Measurements from ENCODE around the gene EPB41L1.

EPB41L1 gene

GRCh38 chr20:36184816-36185776 lies 30.6 kb downstream of the EPB41L1 start:
- Mint-ChIP-seq H3K27me3 (no peaks in the 10 kb centered on the region), H3K9me3 (no peaks in the 10 kb centered on the region), H3K36me3 (no peaks in the 10 kb centered on the region), H3K4me1 (no peaks in the 10 kb centered on the region), H3K4me3 (no peak overlapping the region), H3K27ac (no peak overlapping the region)

- Mint-ChIP-seq H3K36me3 (no peaks in the 10 kb centered on the region), H3K4me1 (no peaks in the 10 kb centered on the region), H3K9me3 (no peaks in the 10 kb centered on the region), H3K27me3 (no peaks in the 10 kb centered on the region), H3K4me3 (no peak overlapping the region), H3K27ac (no peak overlapping the region)
Observed at GRCh38 chr20:36193977-36194712, 39.6 kb downstream of the EPB41L1 start.

- no peak overlapping the region for H3K4me3 Mint-ChIP-seq
- no peaks in the 10 kb centered on the region for H3K9me3 Mint-ChIP-seq
- no peaks in the 10 kb centered on the region for H3K36me3 Mint-ChIP-seq
- no peaks in the 10 kb centered on the region for H3K4me1 Mint-ChIP-seq
- H3K27me3 Mint-ChIP-seq, result no peaks in the 10 kb centered on the region
- H3K27ac Mint-ChIP-seq, result no peak overlapping the region
Observed at GRCh38 chr20:36196676-36197075, 42.1 kb downstream of the EPB41L1 start.

GRCh38 chr20:36197271-36197670 lies 42.7 kb downstream of the EPB41L1 start:
- Mint-ChIP-seq H3K9me3 (no peaks in the 10 kb centered on the region), H3K4me3 (no peak overlapping the region), H3K27ac (no peak overlapping the region), H3K27me3 (no peaks in the 10 kb centered on the region), H3K4me1 (no peaks in the 10 kb centered on the region), H3K36me3 (no peaks in the 10 kb centered on the region)

- no peaks in the 10 kb centered on the region for H3K36me3 Mint-ChIP-seq
- H3K9me3 Mint-ChIP-seq, result no peaks in the 10 kb centered on the region
- H3K4me1 Mint-ChIP-seq, result peaks cover 5% of the 10 kb centered on the region
- H3K4me3 Mint-ChIP-seq, result no peak overlapping the region
- H3K27me3 Mint-ChIP-seq, result no peaks in the 10 kb centered on the region
- H3K27ac Mint-ChIP-seq, result no peak overlapping the region
Observed at GRCh38 chr20:36199345-36200257, 45.1 kb downstream of the EPB41L1 start.

- peaks cover 5% of the 10 kb centered on the region for H3K4me1 Mint-ChIP-seq
- no peak overlapping the region for H3K27ac Mint-ChIP-seq
- no peak overlapping the region for H3K4me3 Mint-ChIP-seq
Observed at GRCh38 chr20:36200451-36200850, 45.9 kb downstream of the EPB41L1 start.

GRCh38 chr20:36201198-36201597 lies 46.7 kb downstream of the EPB41L1 start:
- Mint-ChIP-seq H3K4me1 (peaks cover 5% of the 10 kb centered on the region), H3K36me3 (no peaks in the 10 kb centered on the region), H3K9me3 (no peaks in the 10 kb centered on the region), H3K27ac (no peak overlapping the region), H3K4me3 (no peak overlapping the region), H3K27me3 (peaks cover 2% of the 10 kb centered on the region)

More at GRCh38 chr20:36200451-36200850, 45.9 kb downstream of the EPB41L1 start:
- no peaks in the 10 kb centered on the region for H3K36me3 Mint-ChIP-seq
- no peaks in the 10 kb centered on the region for H3K9me3 Mint-ChIP-seq
- H3K27me3 Mint-ChIP-seq, result peaks cover 2% of the 10 kb centered on the region

GRCh38 chr20:36202891-36203338 lies 48.4 kb downstream of the EPB41L1 start:
- Mint-ChIP-seq H3K4me3 (peak overlapping the region; percentile 67), H3K4me1 (peaks cover 5% of the 10 kb centered on the region), H3K27ac (no peak overlapping the region)

GRCh38 chr20:36203861-36204260 lies 49.3 kb downstream of the EPB41L1 start:
- Mint-ChIP-seq H3K27me3 (peaks cover 2% of the 10 kb centered on the region), H3K4me1 (peaks cover 5% of the 10 kb centered on the region), H3K27ac (no peak overlapping the region), H3K9me3 (no peaks in the 10 kb centered on the region), H3K4me3 (no peak overlapping the region), H3K36me3 (no peaks in the 10 kb centered on the region)

More at GRCh38 chr20:36202891-36203338, 48.4 kb downstream of the EPB41L1 start:
- H3K36me3 Mint-ChIP-seq, result no peaks in the 10 kb centered on the region
- H3K9me3 Mint-ChIP-seq, result no peaks in the 10 kb centered on the region
- peaks cover 2% of the 10 kb centered on the region for H3K27me3 Mint-ChIP-seq

- peaks cover 2% of the 10 kb centered on the region for H3K27me3 Mint-ChIP-seq
Observed at GRCh38 chr20:36205026-36205425, 50.5 kb downstream of the EPB41L1 start.

GRCh38 chr20:36206068-36206467 lies 51.5 kb downstream of the EPB41L1 start:
- H3K9me3 Mint-ChIP-seq, result no peaks in the 10 kb centered on the region
- no peaks in the 10 kb centered on the region for H3K36me3 Mint-ChIP-seq
- peaks cover 5% of the 10 kb centered on the region for H3K4me1 Mint-ChIP-seq
- H3K4me3 Mint-ChIP-seq, result no peak overlapping the region
- H3K27me3 Mint-ChIP-seq, result peaks cover 2% of the 10 kb centered on the region
- no peak overlapping the region for H3K27ac Mint-ChIP-seq

More at GRCh38 chr20:36205026-36205425, 50.5 kb downstream of the EPB41L1 start:
- H3K9me3 Mint-ChIP-seq, result no peaks in the 10 kb centered on the region
- H3K27ac Mint-ChIP-seq, result no peak overlapping the region
- no peak overlapping the region for H3K4me3 Mint-ChIP-seq
- H3K4me1 Mint-ChIP-seq, result peaks cover 5% of the 10 kb centered on the region
- no peaks in the 10 kb centered on the region for H3K36me3 Mint-ChIP-seq

GRCh38 chr20:36206641-36207040 lies 52.1 kb downstream of the EPB41L1 start:
- Mint-ChIP-seq H3K4me1 (peaks cover 5% of the 10 kb centered on the region), H3K36me3 (no peaks in the 10 kb centered on the region), H3K27ac (no peak overlapping the region), H3K9me3 (no peaks in the 10 kb centered on the region), H3K4me3 (no peak overlapping the region), H3K27me3 (peaks cover 2% of the 10 kb centered on the region)

- Mint-ChIP-seq H3K4me3 (no peak overlapping the region), H3K4me1 (peaks cover 5% of the 10 kb centered on the region), H3K27ac (no peak overlapping the region), H3K36me3 (no peaks in the 10 kb centered on the region), H3K27me3 (peaks cover 2% of the 10 kb centered on the region), H3K9me3 (no peaks in the 10 kb centered on the region)
Observed at GRCh38 chr20:36207602-36208001, 53.1 kb downstream of the EPB41L1 start.

- H3K4me3 Mint-ChIP-seq, result no peak overlapping the region
- no peaks in the 10 kb centered on the region for H3K9me3 Mint-ChIP-seq
- H3K36me3 Mint-ChIP-seq, result no peaks in the 10 kb centered on the region
- no peak overlapping the region for H3K27ac Mint-ChIP-seq
- H3K27me3 Mint-ChIP-seq, result peaks cover 2% of the 10 kb centered on the region
- peaks cover under 1% of the 10 kb centered on the region for H3K4me1 Mint-ChIP-seq
Observed at GRCh38 chr20:36208257-36208656, 53.7 kb downstream of the EPB41L1 start.

GRCh38 chr20:36210436-36211021 lies 56.0 kb downstream of the EPB41L1 start:
- H3K4me3 Mint-ChIP-seq, result no peak overlapping the region
- H3K27me3 Mint-ChIP-seq, result no peaks in the 10 kb centered on the region
- no peaks in the 10 kb centered on the region for H3K9me3 Mint-ChIP-seq
- H3K4me1 Mint-ChIP-seq, result no peaks in the 10 kb centered on the region
- no peaks in the 10 kb centered on the region for H3K36me3 Mint-ChIP-seq
- no peak overlapping the region for H3K27ac Mint-ChIP-seq

Measured in activated naive CD4-positive, alpha-beta T cell treated with anti-CD3 and anti-CD28 coated beads, Interleukin-2, amount 50 U/mL, for 24 hours (primary cell).